Duodenal mucosa (tissue), 2 donors: ENCODE results near the gene CDR2.

Experiments
- H3K27ac ChIP-seq: one replicate; pipeline ENCODE4 v1.7.0; 2013; ENCODE audit warnings: low read depth, low read length
- H3K27me3 ChIP-seq, 2 donors: one replicate each; pipeline ENCODE4 v1.7.0; 2013; ENCODE audit warnings: low read length in 2 of 2, control low read depth in 1 of 2; ENCODE audit not compliant: insufficient read depth in 2 of 2, control insufficient read depth in 1 of 2
- H3K36me3 ChIP-seq, 2 donors: one replicate each; pipeline ENCODE4 v1.7.0; 2013; ENCODE audit warnings: low read length in 2 of 2, control low read depth in 1 of 2; ENCODE audit not compliant: insufficient read depth in 2 of 2, control insufficient read depth in 1 of 2
- H3K4me1 ChIP-seq, 2 donors: one replicate each; pipeline ENCODE4 v1.7.0; 2013; ENCODE audit warnings: low read length in 2 of 2, control low read depth in 1 of 2; ENCODE audit not compliant: insufficient read depth in 2 of 2, control insufficient read depth in 1 of 2
- H3K4me3 ChIP-seq, 2 donors: one replicate each; pipeline ENCODE4 v1.7.0; 2013; ENCODE audit warnings: low read length in 2 of 2, low read depth in 1 of 2
- H3K9ac ChIP-seq, 2 donors: one replicate each; pipeline ENCODE4 v1.7.0; 2013; ENCODE audit warnings: low read length in 2 of 2, low read depth in 1 of 2
- H3K9me3 ChIP-seq, 2 donors: one replicate each; pipeline ENCODE4 v1.7.0; 2013; ENCODE audit warnings: low read length in 2 of 2, control low read depth in 1 of 2; ENCODE audit not compliant: control insufficient read depth in 1 of 2

CDR2 gene

DNA sequence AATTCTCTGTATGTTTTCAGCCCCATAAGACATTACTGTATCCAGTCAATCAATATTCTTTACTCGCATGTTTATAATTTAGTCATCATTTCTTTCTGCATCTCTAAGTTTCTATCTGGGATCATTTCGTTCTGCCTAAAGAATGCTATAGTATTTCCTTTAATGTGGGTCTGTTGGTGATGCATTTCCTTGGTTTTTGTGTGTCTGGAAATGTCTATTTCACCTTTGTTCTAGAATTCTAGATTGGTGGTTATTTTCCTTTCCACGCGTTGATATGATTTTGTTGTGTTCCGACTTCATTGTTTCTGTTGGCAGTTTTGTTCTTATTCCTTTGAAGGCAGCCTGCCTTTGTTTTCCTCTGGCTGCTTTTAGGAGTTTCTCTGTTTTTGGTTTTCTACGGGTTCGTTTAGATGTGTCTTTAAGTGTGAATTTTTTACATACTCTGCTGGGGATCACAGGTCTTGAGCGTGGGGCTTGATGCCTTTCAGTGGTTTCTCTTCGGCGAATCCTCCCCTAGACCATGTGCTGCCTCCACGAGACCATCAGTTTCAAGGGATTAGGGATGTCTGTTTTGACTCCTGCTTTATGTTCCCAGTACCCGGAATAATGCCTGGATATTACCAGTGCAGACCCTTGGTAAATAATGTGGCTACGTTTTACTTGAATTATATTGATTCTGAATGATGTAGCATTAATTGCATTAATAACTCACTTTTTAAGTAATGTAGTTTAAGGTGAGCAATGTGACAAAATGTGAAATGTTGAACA lies 53.7 kb downstream of the CDR2 start:
- Histone ChIP-seq H3K36me3 (peaks cover 27 to 83% of the 10 kb centered on the region in 2 donors), H3K27ac (no peak overlapping the region), H3K9me3 (no peaks in the 10 kb centered on the region)

DNA sequence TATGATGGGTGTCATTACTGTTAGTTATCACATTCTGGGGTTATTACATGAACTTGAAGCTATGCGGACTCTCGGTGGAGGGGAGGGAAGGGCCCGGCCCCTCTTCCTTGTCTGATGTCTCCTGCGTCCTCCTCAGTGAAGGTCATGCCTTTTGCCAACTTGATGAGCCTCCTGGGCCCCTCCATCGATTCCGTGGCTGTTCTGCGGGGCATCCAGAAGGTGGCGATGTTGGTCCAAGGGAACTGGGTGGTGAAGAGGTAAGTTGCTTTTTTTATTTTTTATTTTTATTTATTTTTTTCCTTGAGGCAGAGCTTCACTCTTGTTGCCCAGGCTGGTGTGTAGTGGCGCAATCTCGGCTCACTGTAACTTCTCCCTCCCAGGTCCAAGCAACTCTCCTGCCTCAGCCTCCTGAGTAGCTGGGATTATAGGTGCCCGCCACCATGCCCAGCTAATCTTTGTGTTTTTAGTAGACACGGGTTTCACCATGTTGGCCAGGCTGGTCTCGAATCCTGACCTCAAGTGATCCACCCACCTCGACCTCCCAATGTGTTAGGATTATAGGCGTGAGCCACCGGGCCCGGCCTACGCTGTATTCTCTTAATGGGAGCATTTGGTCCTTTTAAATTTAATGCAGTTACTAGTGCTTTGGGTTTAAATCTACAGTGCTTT lies 55.6 kb downstream of the CDR2 start:
- Histone ChIP-seq H3K27ac (no peak overlapping the region), H3K27me3 (no peaks in the 10 kb centered on the region), H3K4me3 (no peak overlapping the region), H3K4me1 (no peaks in the 10 kb centered on the region), H3K9me3 (no peaks in the 10 kb centered on the region), H3K9ac (no peak overlapping the region), H3K36me3 (peaks cover 20 to 79% of the 10 kb centered on the region in 2 donors)

More for the DNA sequence above, 53.7 kb downstream of the CDR2 start:
- Histone ChIP-seq H3K9ac (no peak overlapping the region), H3K27me3 (no peaks in the 10 kb centered on the region), H3K4me1 (no peaks in the 10 kb centered on the region), H3K4me3 (no peak overlapping the region)

DNA sequence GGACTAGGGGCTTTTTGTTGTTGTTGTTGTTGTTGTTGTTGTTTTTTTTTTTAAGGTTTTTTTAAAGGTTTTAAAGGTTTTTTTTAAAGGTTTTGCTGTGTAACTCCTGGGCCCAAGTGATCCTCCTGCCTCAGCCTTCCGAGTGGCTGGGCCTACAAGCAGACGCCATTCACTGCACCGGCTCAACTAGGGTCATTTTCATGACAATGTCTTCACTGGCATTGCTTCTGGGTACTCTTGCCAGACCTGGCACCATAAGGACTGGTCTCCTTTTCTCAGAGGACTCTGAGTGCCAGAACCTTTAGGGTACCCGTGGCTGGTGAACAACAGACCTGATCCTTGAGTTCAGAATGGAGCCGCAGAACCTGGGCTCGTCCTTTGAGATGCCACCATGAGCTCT lies 56.8 kb downstream of the CDR2 start:
- H3K9ac ChIP-seq, result no peak overlapping the region
- H3K27me3 ChIP-seq, result no peaks in the 10 kb centered on the region
- peaks cover 28 to 78% of the 10 kb centered on the region in 2 donors for H3K36me3 ChIP-seq
- no peak overlapping the region for H3K4me3 ChIP-seq
- H3K4me1 ChIP-seq, result no peaks in the 10 kb centered on the region
- no peak overlapping the region for H3K27ac ChIP-seq
- no peaks in the 10 kb centered on the region for H3K9me3 ChIP-seq

DNA sequence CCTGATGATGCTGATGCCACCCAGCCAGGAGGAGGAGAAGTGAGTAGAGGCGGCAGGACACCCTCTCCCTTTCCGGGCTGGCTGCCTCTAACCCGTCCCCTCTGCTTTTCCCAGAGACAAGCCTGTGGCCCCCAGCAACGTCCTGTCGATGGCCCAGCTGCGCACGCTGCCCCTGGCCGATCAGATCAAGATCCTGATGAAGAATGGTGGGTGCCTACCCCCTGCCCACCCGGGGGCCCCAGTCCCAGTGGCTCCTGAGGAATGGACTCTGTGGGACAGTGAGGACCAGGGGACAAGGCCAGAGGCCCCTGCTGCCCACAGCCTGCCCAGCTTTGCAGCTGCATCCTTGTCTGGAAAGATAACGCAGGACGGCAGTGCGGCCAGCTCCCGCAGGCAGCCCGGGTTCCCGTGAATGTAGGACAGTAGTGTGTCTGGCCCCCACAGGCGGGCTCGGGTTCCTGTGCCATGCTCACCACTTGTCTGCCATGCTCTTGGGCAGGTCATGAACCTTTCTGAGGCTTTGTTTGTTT lies 57.4 kb downstream of the CDR2 start:
- Histone ChIP-seq H3K27ac (no peak overlapping the region), H3K36me3 (peaks cover 28 to 75% of the 10 kb centered on the region in 2 donors), H3K4me1 (no peaks in the 10 kb centered on the region), H3K9ac (no peak overlapping the region), H3K9me3 (no peaks in the 10 kb centered on the region), H3K27me3 (no peaks in the 10 kb centered on the region), H3K4me3 (no peak overlapping the region)

DNA sequence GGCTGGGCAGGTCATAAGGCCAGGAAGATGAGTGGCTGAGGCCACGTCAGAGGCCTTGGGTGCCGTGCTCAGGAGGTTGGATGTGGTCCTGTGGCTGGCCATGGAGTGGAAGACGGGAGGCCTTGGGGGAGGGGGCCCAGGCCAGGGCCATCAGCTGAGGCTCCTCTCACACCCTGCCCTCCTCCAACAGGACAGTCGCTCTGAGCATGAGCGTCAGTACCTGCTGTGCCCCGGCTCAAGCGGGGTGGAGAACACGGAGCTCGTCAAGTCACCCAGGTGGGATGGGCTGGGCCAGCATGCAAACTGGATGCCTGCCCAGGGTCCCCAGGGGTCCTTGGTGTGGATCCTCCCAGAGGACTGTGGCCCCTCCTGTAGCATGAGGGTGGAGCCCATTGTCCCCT lies 58.0 kb downstream of the CDR2 start:
- H3K9ac ChIP-seq, result no peak overlapping the region
- H3K9me3 ChIP-seq, result no peaks in the 10 kb centered on the region
- H3K36me3 ChIP-seq, result peaks cover 24 to 75% of the 10 kb centered on the region in 2 donors
- H3K4me1 ChIP-seq, result no peaks in the 10 kb centered on the region
- no peak overlapping the region for H3K27ac ChIP-seq
- H3K27me3 ChIP-seq, result no peaks in the 10 kb centered on the region
- H3K4me3 ChIP-seq, result no peak overlapping the region

DNA sequence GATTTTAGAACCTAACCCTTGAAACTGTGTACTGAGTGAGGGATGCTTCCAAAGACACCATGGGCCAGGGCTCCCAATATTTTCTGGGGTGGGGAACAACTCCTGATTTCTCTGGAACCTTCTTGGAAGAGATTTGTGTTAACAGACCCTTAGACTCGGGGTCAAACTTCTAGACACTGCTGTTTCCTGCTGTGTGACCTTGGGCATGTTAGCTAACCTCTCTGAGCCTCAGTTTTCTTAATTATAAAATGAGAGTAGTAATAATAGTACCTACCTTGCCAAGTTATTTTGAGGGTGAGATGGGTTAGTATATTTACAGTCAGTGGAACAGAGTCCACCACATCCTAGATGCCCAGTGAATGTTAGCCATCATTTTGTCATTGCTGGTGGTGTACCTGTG lies 58.4 kb downstream of the CDR2 start:
- Histone ChIP-seq H3K9me3 (no peaks in the 10 kb centered on the region), H3K4me1 (no peaks in the 10 kb centered on the region), H3K27ac (no peak overlapping the region), H3K27me3 (no peaks in the 10 kb centered on the region), H3K4me3 (no peak overlapping the region), H3K36me3 (peaks cover 24 to 75% of the 10 kb centered on the region in 2 donors), H3K9ac (no peak overlapping the region)

DNA sequence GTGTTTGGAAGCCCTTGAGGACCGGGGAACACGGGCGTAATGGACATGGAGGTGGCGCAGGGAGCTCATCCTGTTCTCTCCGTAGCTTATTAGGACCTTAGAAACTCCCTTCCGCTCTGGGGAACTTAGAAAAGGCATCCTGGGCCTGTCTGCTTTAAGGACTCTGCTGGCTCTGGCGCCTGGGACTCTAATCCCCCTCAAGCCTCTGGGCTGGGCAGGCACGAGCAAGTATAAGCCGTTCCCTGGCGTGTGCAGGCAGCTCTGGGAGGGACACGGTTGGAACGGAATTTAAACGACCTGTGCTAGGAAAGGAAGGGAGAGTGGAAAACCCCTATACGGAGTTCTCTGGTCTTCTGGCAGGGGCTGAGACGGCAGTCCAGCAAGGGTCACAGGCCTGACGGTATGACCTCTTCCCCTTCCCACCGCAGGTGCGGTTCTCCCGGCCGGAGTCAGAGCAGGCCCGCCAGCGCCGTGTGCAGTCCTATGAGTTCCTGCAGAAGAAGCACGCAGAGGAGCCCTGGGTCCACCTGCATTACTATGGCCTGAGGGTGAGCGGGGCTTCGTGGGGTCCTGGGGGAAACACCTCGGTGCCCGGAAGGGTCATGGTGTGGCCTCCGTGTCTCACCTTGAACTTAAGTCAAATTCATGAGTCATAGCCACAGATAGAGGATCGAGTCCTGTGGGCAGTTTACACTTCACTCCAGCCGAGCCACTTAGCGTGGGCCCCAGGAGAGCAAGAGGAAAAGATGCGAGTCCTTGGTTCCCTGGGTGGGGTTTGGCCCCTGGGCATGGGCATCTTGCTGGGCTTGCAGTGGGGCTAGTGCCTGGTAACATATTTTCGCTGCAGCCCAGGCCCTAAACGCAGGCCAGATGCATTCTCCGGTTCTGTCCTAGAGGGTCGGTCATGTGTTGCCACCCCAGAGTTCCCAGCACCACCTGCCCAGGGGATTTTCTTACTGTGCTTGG lies 59.5 kb downstream of the CDR2 start:
- no peaks in the 10 kb centered on the region for H3K4me1 ChIP-seq
- no peaks in the 10 kb centered on the region for H3K9me3 ChIP-seq
- no peak overlapping the region for H3K4me3 ChIP-seq
- no peaks in the 10 kb centered on the region for H3K27me3 ChIP-seq
- peaks cover 25 to 74% of the 10 kb centered on the region in 2 donors for H3K36me3 ChIP-seq
- no peak overlapping the region for H3K9ac ChIP-seq
- no peak overlapping the region for H3K27ac ChIP-seq

DNA sequence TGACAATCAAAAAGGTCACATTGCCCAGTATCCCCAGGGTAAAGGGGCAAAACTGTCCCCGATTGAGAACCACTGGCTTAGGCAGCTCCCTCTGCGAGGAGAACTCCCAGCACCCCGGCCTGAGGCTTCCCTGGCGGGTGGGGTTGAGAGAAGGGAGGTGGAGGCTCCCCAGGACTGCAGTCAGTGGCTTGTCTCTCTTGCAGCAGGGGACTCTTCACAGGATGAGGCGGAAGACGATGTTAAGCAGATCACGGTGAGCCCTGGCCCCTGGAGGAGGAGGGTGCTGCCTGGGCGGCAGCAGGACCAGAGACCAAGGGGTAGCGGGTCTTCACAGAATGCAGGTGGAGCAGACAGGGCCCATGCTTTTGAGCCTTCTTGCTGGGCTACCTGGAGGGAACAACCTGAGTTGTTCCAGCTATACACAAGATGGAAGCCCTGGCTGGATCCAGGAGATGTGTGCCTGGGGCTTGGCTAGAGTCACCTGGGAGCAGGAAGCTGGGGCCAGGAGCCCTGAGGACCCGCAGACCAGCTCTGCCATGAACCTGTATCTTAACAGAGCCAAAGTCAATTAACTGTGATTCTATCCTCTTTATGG lies 60.4 kb downstream of the CDR2 start:
- no peaks in the 10 kb centered on the region for H3K27me3 ChIP-seq
- no peak overlapping the region for H3K9ac ChIP-seq
- no peaks in the 10 kb centered on the region for H3K4me1 ChIP-seq
- peaks cover 34 to 81% of the 10 kb centered on the region in 2 donors for H3K36me3 ChIP-seq
- no peaks in the 10 kb centered on the region for H3K9me3 ChIP-seq
- H3K4me3 ChIP-seq, result no peak overlapping the region
- no peak overlapping the region for H3K27ac ChIP-seq

DNA sequence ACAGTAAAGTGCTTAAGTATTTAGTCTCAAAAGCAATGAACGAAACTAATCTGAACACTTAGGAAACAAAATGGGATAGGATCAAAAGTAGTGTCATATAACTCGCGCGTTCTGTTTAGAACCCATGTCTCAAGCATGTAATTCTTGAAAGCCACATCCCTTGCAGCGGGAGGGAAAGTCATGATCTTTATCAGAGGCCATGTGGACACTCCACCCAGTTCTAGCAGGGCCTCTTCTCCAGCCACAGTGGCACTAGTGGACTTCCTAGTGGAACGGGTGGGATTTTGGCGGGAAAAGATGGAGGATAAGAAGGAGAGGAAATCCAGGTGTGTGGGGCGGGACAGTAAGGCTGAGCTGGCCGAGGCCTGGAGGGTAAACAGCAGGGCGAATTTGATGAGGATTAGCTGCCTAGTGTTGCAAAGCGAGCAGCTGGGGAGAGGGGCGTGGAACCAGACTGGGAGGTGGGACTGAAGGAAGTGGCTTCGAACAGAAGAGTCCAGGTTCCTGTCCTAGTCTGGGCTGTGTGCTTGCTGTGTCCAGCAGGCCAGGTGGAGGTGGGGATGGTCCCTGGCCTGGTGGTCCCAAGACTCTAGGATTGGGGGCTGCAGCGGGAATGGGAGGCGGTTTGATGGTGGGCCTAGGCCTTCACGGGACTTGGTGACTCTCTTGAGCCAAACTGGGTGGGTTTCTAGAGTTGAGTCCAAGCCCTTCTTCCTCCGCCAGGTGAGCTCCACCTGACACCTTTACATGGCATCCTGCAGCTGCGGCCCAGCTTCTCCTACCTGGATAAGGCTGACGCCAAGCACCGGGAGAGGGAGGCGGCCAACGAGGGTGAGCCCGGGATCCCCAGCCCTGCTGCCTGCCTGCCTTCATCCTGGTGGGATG lies 61.3 kb downstream of the CDR2 start:
- peaks cover 32 to 83% of the 10 kb centered on the region in 2 donors for H3K36me3 ChIP-seq
- H3K4me3 ChIP-seq, result no peak overlapping the region

More for the DNA sequence above, 61.3 kb downstream of the CDR2 start:
- no peak overlapping the region for H3K27ac ChIP-seq
- no peak overlapping the region for H3K9ac ChIP-seq
- no peaks in the 10 kb centered on the region for H3K27me3 ChIP-seq
- no peaks in the 10 kb centered on the region for H3K4me1 ChIP-seq
- H3K9me3 ChIP-seq, result no peaks in the 10 kb centered on the region
